ENCODE data around the gene SIAH2. TPM values are rescaled to one million over a fixed set of nuclear protein-coding genes. Genes with fewer than 3 reads are reported as not detected.

The SIAH2 gene
- total RNA-seq, 1 experiment from 2014 or later, result 22.7 TPM

Other genes with a start within 250 kb of the SIAH2 start
- gene SERP1, start 216.7 kb downstream of the SIAH2 start, total RNA-seq (2014; rRNA removed; shearing (Covaris generic)), result 93.9 and 225 TPM in 2 replicates
- gene EIF2A, start 216.4 kb downstream of the SIAH2 start, total RNA-seq (2014; rRNA removed; shearing (Covaris generic)), result 76.2 and 95.2 TPM in 2 replicates
- gene SELENOT, start 159.8 kb downstream of the SIAH2 start, total RNA-seq (2014; rRNA removed; shearing (Covaris generic)), result 79.7 and 181 TPM in 2 replicates
- gene ERICH6, start 59.2 kb downstream of the SIAH2 start, total RNA-seq (2014; rRNA removed; shearing (Covaris generic)), result not detected in 2 replicates
- not detected in 2 replicates for gene MINDY4B, start 142.3 kb upstream of the SIAH2 start, total RNA-seq (2014; rRNA removed; shearing (Covaris generic))
- not detected in 2 replicates for gene CLRN1, start 209.6 kb upstream of the SIAH2 start, total RNA-seq (2014; rRNA removed; shearing (Covaris generic))

Measured in SJSA1 (cell line).